Endothelial cell of umbilical vein (primary cell): Measurements from ENCODE around the gene UPF1. TPM values are rescaled to one million over a fixed set of nuclear protein-coding genes. Genes with fewer than 3 reads are reported as not detected.

Experiments
- BruUV-seq: library from RNA; stranded (reverse); fragments of 400-500 nt; replicated peaks from 2 replicates; lab custom pipeline; 2021; lab: Mats Ljungman, UMichigan
- CTCF ChIA-PET: fragments of 300-600, 350-600 bp; sonication (Branson Sonifier 250); formaldehyde crosslinking; loops from one replicate; lab custom pipeline; 2021; ENCODE audit warnings: antibody characterized with exemption, inconsistent platforms; lab: Charles Lee
- POLR2A ChIA-PET: fragments of 300-600, 350-600 bp; sonication (Branson Sonifier 250); formaldehyde crosslinking; loops from one replicate; lab custom pipeline; 2021; ENCODE audit warnings: antibody characterized with exemption, inconsistent platforms; lab: Charles Lee
- DNase-seq: peaks from one replicate; pipeline ENCODE4 v3.0.0-alpha.2; 2011; ENCODE audit warnings: low read depth, low spot score
- FAIRE-seq: peaks from 2 replicates; lab custom pipeline; 2011; peaks lifted over from hg19 to GRCh38; lab: Jason Lieb, UNC
- H2AFZ ChIP-seq: 2 replicates; pipeline ENCODE4 v1.6.0; 2012; ENCODE audit warnings: low read depth, low read length, control low read depth, inconsistent platforms
- H3K27ac ChIP-seq: 2 replicates; pipeline ENCODE4 v1.5.1; 2011; ENCODE audit warnings: low read depth, mild to moderate bottlenecking, control low read depth, low read length, moderate library complexity; ENCODE audit not compliant: insufficient read depth
- H3K27me3 ChIP-seq, 2 experiments: 2 replicates each; pipeline versions ENCODE4 v1.6.0 to v1.6.1; 2011; ENCODE audit warnings: low read length in 2 of 2, mixed read lengths in 1 of 2; ENCODE audit not compliant: control insufficient read depth in 2 of 2, insufficient read depth in 2 of 2
- H3K36me3 ChIP-seq, 2 experiments: 2 replicates in 1 of 2; 3 replicates in 1 of 2; pipeline ENCODE4 v1.5.1; 2011; ENCODE audit warnings: low read length in 2 of 2, mild to moderate bottlenecking in 1 of 2, moderate library complexity in 1 of 2; ENCODE audit not compliant: control insufficient read depth in 2 of 2, insufficient read depth in 2 of 2; ENCODE audit errors: extremely low read depth in 1 of 2
- H3K4me1 ChIP-seq: 3 replicates; pipeline ENCODE4 v1.5.1; 2011; ENCODE audit warnings: mild to moderate bottlenecking, low read length; ENCODE audit not compliant: control insufficient read depth, insufficient read depth; ENCODE audit errors: extremely low read depth
- H3K4me2 ChIP-seq: 2 replicates; pipeline ENCODE4 v1.6.1; 2011; ENCODE audit warnings: low read length, control low read depth, mixed read lengths; ENCODE audit not compliant: insufficient read depth
- H3K4me3 ChIP-seq, 3 experiments: fragments of 200-600 bp in 1 of 3; sonication (generic), shearing (Covaris generic) in 1 of 3; replicated peaks in 1 of 3; 2 replicates each; pipeline ENCODE4 v1.5.1; 2011 to 2016; ENCODE audit warnings: control low read depth in 3 of 3, low read length in 3 of 3, mild to moderate bottlenecking in 2 of 3, inconsistent platforms in 1 of 3, low read depth in 1 of 3, moderate library complexity in 1 of 3; ENCODE audit not compliant: insufficient read depth in 1 of 3
- H3K79me2 ChIP-seq: 2 replicates; pipeline ENCODE4 v1.6.0; 2012; ENCODE audit warnings: low read length, inconsistent platforms; ENCODE audit not compliant: control insufficient read depth, insufficient read depth
- H3K9ac ChIP-seq: replicated peaks from 2 replicates; pipeline ENCODE3; 2011; ENCODE audit warnings: low read length, control low read depth; ENCODE audit not compliant: insufficient read depth; ENCODE audit errors: extremely low read depth
- H3K9me1 ChIP-seq: replicated peaks from 3 replicates; pipeline ENCODE4 v1.6.0; 2011; ENCODE audit warnings: mild to moderate bottlenecking, low read length; ENCODE audit not compliant: control insufficient read depth, insufficient read depth; ENCODE audit errors: extremely low read depth
- H3K9me3 ChIP-seq: replicated peaks from 2 replicates; pipeline ENCODE4 v1.5.1; 2012; ENCODE audit warnings: low read length, inconsistent platforms; ENCODE audit not compliant: control insufficient read depth, insufficient read depth
- H4K20me1 ChIP-seq: replicated peaks from 2 replicates; pipeline ENCODE3; 2011; ENCODE audit warnings: mild to moderate bottlenecking, low read length; ENCODE audit not compliant: control insufficient read depth, insufficient read depth; ENCODE audit errors: extremely low read depth
- EZH2 ChIP-seq: IDR thresholded peaks from 2 replicates; pipeline ENCODE4 v1.6.1; 2012; ENCODE audit warnings: borderline replicate concordance, low read depth, mild to moderate bottlenecking, moderate library complexity, low read length, inconsistent platforms; ENCODE audit not compliant: severe bottlenecking
- FOS ChIP-seq: IDR thresholded peaks from 2 replicates; pipeline ENCODE4 v1.6.1; 2011; ENCODE audit warnings: mild to moderate bottlenecking, low read length, moderate library complexity, borderline replicate concordance; ENCODE audit not compliant: insufficient read depth
- GATA2 ChIP-seq: IDR thresholded peaks from 2 replicates; pipeline ENCODE4 v1.7.0; 2011; ENCODE audit warnings: low read depth, mild to moderate bottlenecking, moderate library complexity, mixed read lengths, low read length; ENCODE audit not compliant: insufficient read length, insufficient read depth
- JUN ChIP-seq: IDR thresholded peaks from 2 replicates; pipeline ENCODE4 v1.6.1; 2011; ENCODE audit warnings: borderline replicate concordance, low read depth; ENCODE audit not compliant: insufficient read length, insufficient read depth
- MYC ChIP-seq: IDR thresholded peaks from one replicate; pipeline ENCODE4 v1.6.1; 2011; ENCODE audit warnings: mild to moderate bottlenecking, low read depth, low read length
- POLR2A ChIP-seq: IDR thresholded peaks from 2 replicates; pipeline ENCODE4 v1.6.1; 2012; ENCODE audit warnings: low read depth, mild to moderate bottlenecking, control low read depth, low read length
- POLR2AphosphoS5 ChIP-seq: IDR thresholded peaks from 2 replicates; pipeline ENCODE4 v1.6.1; 2012; ENCODE audit warnings: low read depth, mild to moderate bottlenecking, control low read depth, low read length, moderate library complexity; ENCODE audit not compliant: insufficient read depth
- dilution Hi-C: fragments of 300-500 bp; cut with MboI; formaldehyde crosslinking; loops from one replicate; pipeline ENCODE4 v1.15.0; 2019; ENCODE audit warnings: low sequenced_read_pairs; ENCODE audit not compliant: extremely low pct_ligation_motif_present
- intact Hi-C: fragments of 100-400 bp; cut with micrococcal nuclease; formaldehyde crosslinking; loops from one replicate; pipeline ENCODE4 v1.10.0; 2022
- polyA plus RNA-seq, 4 experiments: library from polyadenylated mRNA; depleted of rRNA in 3 of 4; stranded (reverse) in 3 of 4; unstranded in 1 of 4; fragments of >200 nt; gene quantifications; 2 replicates each; pipeline versions ENCODE4 v1.2.1 to v1.2.3, GENCODE V29; 2011 to 2012; ENCODE audit warnings: missing spikeins in 1 of 4
- total RNA-seq: library from RNA; stranded (reverse); gene quantifications from 2 replicates; pipeline ENCODE4 v1.2.3, GENCODE V29; 2021
- TF ChIP-seq, protein P1 (sequence below): IDR thresholded peaks from 2 replicates; pipeline ENCODE4 v1.6.1; 2011; ENCODE audit not compliant: insufficient read depth, insufficient read length
- TF ChIP-seq, protein P2 (sequence below), 2 donors: IDR thresholded peaks; 1 replicate in 1 of 2; 2 replicates in 1 of 2; pipeline ENCODE4 v1.5.1; 2011; ENCODE audit warnings: low read length in 2 of 2, mild to moderate bottlenecking in 2 of 2, moderate library complexity in 2 of 2, control low read depth in 1 of 2, inconsistent platforms in 1 of 2, low read depth in 1 of 2; ENCODE audit not compliant: insufficient read depth in 1 of 2; ENCODE audit errors: extremely low read depth in 1 of 2

The UPF1 gene
- total and polyA plus RNA-seq, 2 donors (not counting 3 experiments of a cell fraction or from before 2014, with no cell fraction given) = 65.9 to 68.2 TPM

DNA sequence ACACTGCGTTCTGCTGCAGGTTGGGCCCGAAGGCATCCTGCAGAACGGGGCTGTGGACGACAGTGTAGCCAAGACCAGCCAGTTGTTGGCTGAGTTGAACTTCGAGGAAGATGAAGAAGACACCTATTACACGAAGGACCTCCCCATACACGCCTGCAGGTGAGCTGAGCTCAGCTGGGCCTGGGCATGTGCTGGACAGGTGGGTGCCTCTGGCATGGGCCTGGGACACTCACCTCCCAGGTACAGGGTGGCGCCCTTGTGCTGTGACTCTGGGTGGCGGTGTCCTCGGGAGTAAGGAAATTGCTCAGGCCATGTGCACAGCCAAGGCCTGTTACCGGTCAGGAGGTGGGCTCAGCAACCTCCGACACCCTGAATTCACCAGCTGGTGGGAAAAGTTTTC is 14.2 kb downstream of the UPF1 start:
- Histone ChIP-seq H3K79me2 (peaks cover 82% of the 10 kb centered on the region), H2AFZ (no peak overlapping the region), H3K36me3 (peaks cover 0 to 3% of the 10 kb centered on the region in 2 experiments), H3K27ac (no peak overlapping the region), H3K9me3 (no peaks in the 10 kb centered on the region), H3K9ac (no peak overlapping the region), H3K4me2 (no peak overlapping the region), H3K9me1 (no peaks in the 10 kb centered on the region), H3K4me3 (no peak overlapping the region), H3K27me3 (no peaks in the 10 kb centered on the region), H4K20me1 (no peaks in the 10 kb centered on the region), H3K4me1 (peaks cover 37% of the 10 kb centered on the region)
- intact Hi-C loops = loop anchor here (5.0 kb wide), 3 partner anchors 59 to 141 kb away; no protein-coding TSS in a partner anchor
- POLR2A ChIA-PET = no interaction called here
- CTCF ChIA-PET = interaction anchor here (1.1 to 6.2 kb wide), 4 partner anchors 8 to 326 kb away, joined by 4 to 65 read pairs (median 38); partner anchors contain the start of gene REX1BD
- dilution Hi-C loops = no loop called here
- BruUV-seq = no TSS peak
- DNase-seq (no peak), FAIRE-seq (no peak)
- TF ChIP-seq MYC = no peak
- TF ChIP-seq POLR2A = no peak
- no peak for TF ChIP-seq GATA2
- no peak for TF ChIP-seq EZH2
- TF ChIP-seq, protein P1, sequence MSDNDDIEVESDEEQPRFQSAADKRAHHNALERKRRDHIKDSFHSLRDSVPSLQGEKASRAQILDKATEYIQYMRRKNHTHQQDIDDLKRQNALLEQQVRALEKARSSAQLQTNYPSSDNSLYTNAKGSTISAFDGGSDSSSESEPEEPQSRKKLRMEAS = no peak
- no peak for TF ChIP-seq JUN
- TF ChIP-seq, protein P2, sequence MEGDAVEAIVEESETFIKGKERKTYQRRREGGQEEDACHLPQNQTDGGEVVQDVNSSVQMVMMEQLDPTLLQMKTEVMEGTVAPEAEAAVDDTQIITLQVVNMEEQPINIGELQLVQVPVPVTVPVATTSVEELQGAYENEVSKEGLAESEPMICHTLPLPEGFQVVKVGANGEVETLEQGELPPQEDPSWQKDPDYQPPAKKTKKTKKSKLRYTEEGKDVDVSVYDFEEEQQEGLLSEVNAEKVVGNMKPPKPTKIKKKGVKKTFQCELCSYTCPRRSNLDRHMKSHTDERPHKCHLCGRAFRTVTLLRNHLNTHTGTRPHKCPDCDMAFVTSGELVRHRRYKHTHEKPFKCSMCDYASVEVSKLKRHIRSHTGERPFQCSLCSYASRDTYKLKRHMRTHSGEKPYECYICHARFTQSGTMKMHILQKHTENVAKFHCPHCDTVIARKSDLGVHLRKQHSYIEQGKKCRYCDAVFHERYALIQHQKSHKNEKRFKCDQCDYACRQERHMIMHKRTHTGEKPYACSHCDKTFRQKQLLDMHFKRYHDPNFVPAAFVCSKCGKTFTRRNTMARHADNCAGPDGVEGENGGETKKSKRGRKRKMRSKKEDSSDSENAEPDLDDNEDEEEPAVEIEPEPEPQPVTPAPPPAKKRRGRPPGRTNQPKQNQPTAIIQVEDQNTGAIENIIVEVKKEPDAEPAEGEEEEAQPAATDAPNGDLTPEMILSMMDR (IDR thresholded peaks at IDR 0.05; ENCODE audit: extremely low read depth in 1 of 2, insufficient read depth in 1 of 2, low read depth in 1 of 2, low read length in 2 of 2) = no peak
- no peak for TF ChIP-seq POLR2AphosphoS5
- TF ChIP-seq FOS = no peak
